ENCODE measurements around the gene ARHGAP26.

The ARHGAP26 gene

DNA sequence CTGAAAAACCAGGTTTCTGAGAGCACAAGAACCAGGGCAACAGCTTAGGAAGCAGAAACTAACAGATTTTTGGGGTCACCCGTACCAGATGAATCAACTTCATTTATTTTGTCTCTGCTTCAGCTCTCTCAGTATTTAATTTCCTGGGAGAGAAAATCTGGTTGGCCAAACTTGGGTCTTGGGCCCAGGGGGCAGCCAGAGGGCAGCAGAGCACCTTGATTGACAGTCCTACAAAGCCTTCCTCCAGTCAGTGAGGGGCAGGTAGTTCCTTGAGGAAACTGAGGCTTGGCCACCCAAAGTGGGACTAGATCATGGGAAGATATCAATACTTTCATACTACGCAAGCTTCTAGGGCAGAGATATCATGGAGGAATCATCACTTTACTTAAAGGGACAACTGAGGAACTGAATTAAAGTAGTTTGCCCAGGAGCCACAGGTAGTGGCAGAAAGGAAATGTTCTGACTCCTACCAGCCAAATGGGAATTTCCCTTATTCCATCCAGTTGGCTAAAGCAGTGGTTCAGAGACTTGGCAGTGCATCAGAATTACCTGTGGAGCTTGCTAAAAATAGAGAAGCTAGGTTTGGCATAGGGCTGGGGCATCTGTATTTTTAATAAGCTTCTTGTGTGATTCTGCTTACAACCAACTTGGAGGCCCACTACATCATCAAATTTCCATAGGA is 21.5 kb upstream of the ARHGAP26 start:
- FAIRE-seq = no peak
- peak; percentile 39 for DNase-seq (ENCODE audit: low spot score)

DNA sequence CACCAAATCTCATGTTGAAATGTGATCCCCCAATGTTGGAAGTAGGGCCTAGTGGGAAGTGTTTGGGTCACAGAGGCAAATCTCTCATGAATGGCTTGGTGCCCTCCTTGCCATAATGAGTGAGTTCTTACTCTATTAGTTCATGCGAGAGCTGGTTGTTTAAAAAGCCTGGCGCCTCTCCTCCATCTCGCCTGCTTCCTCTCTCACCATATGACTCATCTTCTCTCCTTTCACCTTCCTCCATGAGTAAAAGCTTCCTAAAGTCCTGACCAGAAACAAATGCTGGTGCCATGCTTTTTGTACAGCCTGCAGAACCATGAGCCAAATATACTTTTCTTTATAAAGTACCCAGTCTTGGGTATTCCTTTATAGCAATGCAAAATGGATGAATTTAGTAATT is 20.9 kb upstream of the ARHGAP26 start:
- FAIRE-seq = no peak
- DNase-seq (ENCODE audit: low spot score) = peak; percentile 46

- FAIRE-seq (no peak), DNase-seq (ENCODE audit: low spot score) (no peak)
Observed at GRCh38 chr5:142753116-142753631, 17.0 kb upstream of the ARHGAP26 start.

DNA sequence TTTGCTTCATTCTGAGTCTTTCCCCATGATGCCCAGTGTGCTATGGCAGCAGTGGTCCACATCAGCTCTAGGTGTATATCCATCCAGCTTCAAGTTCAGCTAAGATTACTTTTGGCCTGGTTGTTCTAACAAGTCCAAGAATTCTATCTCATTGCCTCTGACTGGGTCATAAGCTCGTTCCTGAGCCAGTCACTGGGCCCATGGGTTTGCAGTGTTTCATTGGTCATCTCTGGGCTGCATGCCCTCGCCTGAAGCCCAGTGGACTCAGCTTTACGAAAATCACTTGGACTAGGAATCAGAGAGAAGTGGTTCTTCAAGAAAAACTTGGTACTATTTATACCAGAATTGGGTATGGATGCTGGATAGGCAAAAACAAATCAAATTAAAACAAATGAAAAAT is 16.1 kb upstream of the ARHGAP26 start:
- no peak for FAIRE-seq
- DNase-seq (ENCODE audit: low spot score) = no peak

GRCh38 chr5:142756576-142756975 is 13.6 kb upstream of the ARHGAP26 start:
- DNase-seq (ENCODE audit: low spot score) (no peak), FAIRE-seq (no peak)

DNA sequence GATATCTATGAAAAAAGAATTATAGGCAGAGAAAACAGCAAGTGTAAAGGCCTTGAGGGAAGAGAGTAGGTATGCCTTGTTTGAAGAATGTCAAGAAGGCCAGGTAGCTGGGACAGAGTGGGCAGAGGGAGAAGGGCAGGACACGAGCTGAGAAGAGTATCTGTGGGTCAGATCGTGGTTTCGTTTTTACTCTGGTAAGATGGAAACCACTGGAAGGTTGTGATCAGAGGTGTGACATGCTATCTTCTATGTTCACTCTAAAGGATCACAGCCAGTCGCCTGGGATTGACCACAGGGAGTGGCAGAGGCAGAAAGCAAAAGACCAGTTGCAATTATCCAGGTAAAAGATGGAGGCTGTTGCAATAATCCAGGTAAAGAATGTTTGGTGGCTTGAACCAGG is 12.6 kb upstream of the ARHGAP26 start:
- DNase-seq (ENCODE audit: low spot score) (no peak), FAIRE-seq (no peak)

GRCh38 chr5:142758062-142758795 is 11.9 kb upstream of the ARHGAP26 start:
- no peak for DNase-seq (ENCODE audit: low spot score)

DNA sequence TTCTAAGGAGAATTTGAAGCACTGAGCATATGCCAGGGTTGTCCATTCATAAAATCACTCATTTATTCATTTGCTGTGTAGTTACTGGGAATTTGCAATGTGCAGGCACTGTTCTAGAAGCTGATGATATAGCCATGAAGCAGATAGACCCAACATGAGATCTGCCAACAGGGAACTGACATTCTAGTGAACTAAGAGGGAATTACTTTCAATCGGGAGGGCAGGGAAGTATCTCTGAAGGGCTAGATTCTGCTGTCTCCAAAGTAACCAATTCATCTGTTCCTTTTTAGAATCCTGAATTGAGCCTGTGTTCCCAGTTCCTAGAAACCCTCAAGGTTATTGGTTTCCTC is 11.4 kb upstream of the ARHGAP26 start:
- no peak for DNase-seq (ENCODE audit: low spot score)
- FAIRE-seq = no peak

More at GRCh38 chr5:142758062-142758795, 11.9 kb upstream of the ARHGAP26 start:
- no peak for FAIRE-seq

GRCh38 chr5:142763701-142764100 is 6.5 kb upstream of the ARHGAP26 start:
- no peak for DNase-seq (ENCODE audit: low spot score)
- FAIRE-seq = no peak

DNA sequence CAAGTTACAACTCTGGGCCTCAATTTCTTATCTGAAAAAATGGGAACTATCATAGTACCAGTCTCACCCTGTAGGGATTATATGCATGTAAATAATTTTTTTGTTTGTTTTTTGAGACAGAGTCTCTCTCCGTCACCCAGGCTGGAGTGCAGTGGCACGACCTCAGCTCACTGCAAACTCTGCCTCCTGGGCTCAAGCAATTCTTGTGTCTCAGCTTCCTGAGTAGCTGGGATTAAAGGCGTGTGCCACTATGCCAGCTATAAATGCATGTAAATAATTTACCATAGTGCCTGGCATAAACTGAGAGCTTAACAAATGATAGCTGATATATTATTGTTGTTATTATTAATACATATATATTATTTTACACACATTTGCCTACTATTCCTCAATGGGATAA is 3.0 kb upstream of the ARHGAP26 start:
- FAIRE-seq (no peak), DNase-seq (ENCODE audit: low spot score) (no peak)

DNA sequence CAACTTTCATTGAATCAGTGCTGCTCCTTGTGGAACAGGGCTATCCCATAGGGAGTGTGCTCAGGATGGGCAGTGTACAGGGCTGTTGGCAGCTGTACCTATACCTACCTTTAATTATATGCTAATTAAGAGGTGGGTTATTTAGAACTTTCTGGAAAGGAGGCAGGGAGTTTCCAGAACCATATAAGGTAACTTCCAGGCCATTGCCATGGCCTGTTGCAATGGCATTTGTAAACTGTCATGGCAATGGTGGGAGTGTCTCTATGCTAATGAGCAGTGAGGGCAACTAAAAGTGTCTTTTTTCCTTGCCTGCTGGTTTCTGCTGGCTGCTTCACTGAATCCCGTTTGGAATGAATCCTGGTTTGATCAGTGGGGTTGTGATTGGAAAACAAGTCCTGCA is 2.3 kb upstream of the ARHGAP26 start:
- FAIRE-seq = no peak
- no peak for DNase-seq (ENCODE audit: low spot score)

DNA sequence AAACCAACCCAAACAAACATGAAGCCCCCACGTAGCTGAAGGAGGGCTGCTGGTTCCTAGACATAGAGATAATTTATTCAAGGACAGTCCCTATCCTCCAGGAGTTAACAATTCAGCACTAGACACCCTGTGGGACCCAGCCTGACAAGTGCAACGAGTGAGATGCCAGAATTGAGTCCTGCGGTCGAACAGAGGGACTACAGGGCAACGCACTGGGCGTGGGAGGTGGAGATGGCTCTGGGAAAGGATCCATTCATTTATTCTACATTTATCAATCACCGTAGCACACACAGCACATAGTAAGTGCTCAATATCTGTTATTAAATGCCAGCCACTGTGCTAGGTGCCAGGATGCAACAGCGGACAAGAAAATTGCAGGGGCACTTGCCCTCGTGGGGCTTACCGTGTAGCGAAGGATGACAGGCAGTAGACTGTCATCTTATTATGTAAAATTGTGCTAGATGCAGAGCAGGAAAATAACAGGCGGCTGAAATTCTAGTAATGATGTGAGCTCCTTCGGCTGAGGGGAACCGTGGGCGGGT is 855 bp upstream of the ARHGAP26 start:
- no peak for DNase-seq (ENCODE audit: low spot score)
- FAIRE-seq = no peak

- DNase-seq (ENCODE audit: low spot score) = peak; percentile 49
- FAIRE-seq = no peak
Observed at GRCh38 chr5:142770650-142771609, 753 bp downstream of the ARHGAP26 start.

GRCh38 chr5:142771666-142772065 is 1.5 kb downstream of the ARHGAP26 start:
- FAIRE-seq = no peak
- DNase-seq (ENCODE audit: low spot score) = no peak

- FAIRE-seq (no peak), DNase-seq (ENCODE audit: low spot score) (no peak)
Observed at GRCh38 chr5:142772446-142773293, 2.5 kb downstream of the ARHGAP26 start.

- FAIRE-seq = no peak
- DNase-seq (ENCODE audit: low spot score) = no peak
Observed at GRCh38 chr5:142777099-142777498, 6.9 kb downstream of the ARHGAP26 start.

DNA sequence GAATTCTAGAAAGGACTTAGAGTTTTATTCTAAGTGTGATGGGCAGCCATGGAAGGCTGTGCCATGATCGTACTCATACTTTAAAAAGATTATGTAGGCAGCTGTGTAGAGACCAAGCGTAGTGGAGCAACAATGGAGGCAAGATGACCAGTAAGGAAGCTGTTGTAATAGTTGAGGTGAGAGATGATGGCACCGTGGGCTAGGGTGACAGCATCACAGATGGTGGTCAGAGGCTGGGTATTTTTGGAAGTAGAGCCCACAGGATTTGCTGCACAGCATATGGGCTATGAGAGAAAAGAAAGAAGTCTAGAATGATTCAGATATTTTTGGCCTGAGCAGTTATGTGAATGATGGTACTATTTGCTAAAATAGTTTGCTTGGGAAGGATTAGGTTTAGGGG is 7.7 kb downstream of the ARHGAP26 start:
- no peak for DNase-seq (ENCODE audit: low spot score)

DNA sequence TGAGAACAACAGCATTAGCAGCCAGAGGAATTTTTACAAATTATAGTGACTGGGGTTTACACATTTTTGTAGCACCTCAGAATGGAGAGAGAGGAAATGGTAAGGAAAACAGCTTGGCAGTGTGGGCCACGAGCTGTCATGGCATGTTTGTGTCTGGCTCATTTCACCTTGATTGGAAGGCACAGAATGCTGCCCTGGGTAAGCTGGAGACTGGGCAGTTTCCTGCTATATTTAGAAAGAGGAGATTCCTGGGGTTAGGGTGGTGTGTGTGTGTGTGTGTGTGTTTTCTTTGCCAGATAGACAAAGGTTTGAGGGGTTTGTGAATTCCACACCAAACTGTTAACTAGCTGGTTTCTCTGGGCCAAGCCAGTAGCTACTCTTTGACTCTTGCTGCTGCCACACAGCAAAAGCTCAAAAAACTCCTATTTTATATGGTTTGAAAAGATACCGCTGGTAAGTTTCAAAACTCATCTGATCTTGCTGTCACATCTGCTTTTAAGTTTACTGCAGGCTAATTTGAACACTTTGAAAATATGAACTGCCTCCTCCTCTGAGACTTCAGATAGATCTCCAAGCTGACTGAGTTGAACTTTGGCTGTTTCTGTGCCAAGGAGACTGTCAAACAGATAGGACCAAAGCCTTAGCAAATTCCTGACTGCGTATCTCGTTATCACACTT is 9.1 kb downstream of the ARHGAP26 start:
- FAIRE-seq (no peak), DNase-seq (ENCODE audit: low spot score) (no peak)

More for the DNA sequence above, 7.7 kb downstream of the ARHGAP26 start:
- no peak for FAIRE-seq

DNA sequence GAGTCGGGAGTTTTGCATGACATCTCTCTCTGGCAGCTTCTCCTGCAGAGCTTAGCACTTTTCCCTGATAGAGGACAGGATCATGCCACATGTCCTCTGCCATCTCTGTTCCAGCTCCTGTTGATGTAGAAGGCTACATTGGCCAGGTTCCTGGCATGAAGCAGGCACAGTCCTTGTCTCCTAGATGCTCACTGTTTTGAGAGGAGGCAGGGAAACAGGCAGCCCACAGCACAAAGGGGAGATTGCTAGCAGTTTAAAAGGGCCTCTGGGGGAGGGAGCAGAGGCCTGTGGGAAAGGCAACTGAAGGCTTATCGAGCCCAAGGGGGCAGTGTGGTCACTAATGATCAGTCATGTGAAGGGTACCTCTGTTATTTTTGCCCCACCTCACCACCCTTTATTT is 10.7 kb downstream of the ARHGAP26 start:
- DNase-seq (ENCODE audit: low spot score) (no peak), FAIRE-seq (no peak)

GRCh38 chr5:142782976-142783530 is 12.9 kb downstream of the ARHGAP26 start:
- no peak for DNase-seq (ENCODE audit: low spot score)
- FAIRE-seq = no peak

Measured in RCC 7860 (cell line).